Omental fat pad (tissue), 4 donors: ENCODE measurements around the gene MXRA7. TPM values are rescaled to one million over a fixed set of nuclear protein-coding genes. Genes with fewer than 3 reads are reported as not detected.

ENCODE experiments used
- ATAC-seq: fragments of 150-250 bp; one replicate; pipeline ENCODE4 v1.9.1; 2016; ENCODE audit warnings: mild to moderate bottlenecking, moderate library complexity; ENCODE audit not compliant: low FRiP score
- DNase-seq: peaks from one replicate; pipeline ENCODE4 v3.0.0-alpha.2; 2019; ENCODE audit warnings: low spot score
- total RNA-seq, 4 donors: library from RNA; depleted of rRNA; stranded (reverse); fragments of >200 nt; gene quantifications; one replicate each; pipeline ENCODE4 v1.1.0, GENCODE V29; 2016
- TF ChIP-seq, protein P1 (sequence below), 3 donors: fragments of 450-650 bp; IDR thresholded peaks; one replicate each; pipeline ENCODE4 v1.5.1; 2016 to 2017; ENCODE audit warnings: antibody characterized with exemption in 3 of 3, mild to moderate bottlenecking in 3 of 3, moderate library complexity in 2 of 3

Gene MXRA7
- total RNA-seq, 4 donors from 2014 or later, result 150 to 231 (median 194) TPM

GRCh38 chr17:76659928-76660655 lies 50.7 kb downstream of the MXRA7 start:
- no peak for DNase-seq
- ATAC-seq, result no peak
- TF ChIP-seq, protein P1, sequence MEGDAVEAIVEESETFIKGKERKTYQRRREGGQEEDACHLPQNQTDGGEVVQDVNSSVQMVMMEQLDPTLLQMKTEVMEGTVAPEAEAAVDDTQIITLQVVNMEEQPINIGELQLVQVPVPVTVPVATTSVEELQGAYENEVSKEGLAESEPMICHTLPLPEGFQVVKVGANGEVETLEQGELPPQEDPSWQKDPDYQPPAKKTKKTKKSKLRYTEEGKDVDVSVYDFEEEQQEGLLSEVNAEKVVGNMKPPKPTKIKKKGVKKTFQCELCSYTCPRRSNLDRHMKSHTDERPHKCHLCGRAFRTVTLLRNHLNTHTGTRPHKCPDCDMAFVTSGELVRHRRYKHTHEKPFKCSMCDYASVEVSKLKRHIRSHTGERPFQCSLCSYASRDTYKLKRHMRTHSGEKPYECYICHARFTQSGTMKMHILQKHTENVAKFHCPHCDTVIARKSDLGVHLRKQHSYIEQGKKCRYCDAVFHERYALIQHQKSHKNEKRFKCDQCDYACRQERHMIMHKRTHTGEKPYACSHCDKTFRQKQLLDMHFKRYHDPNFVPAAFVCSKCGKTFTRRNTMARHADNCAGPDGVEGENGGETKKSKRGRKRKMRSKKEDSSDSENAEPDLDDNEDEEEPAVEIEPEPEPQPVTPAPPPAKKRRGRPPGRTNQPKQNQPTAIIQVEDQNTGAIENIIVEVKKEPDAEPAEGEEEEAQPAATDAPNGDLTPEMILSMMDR (IDR thresholded peaks at IDR 0.05), result no peak

DNA sequence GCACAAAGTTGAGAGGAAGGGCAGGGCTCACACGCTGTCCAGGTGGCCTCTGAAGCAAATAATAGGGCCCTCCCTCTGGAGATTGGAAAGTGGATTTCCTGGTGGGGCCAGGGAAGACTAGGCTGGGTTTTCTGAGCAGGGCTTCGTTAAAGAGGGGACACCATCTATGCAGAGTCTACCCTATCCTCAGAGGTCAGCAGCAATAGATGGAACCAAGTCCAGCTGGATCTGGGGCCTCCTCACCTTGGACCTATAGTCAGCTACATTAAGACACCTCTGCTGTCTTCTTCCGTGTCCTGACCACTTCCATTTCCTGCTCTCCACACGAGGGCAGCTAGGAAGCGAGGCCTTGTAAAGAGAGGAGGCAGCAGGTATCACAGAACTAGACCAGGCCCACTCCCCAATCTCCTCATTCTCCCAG lies 52.5 kb downstream of the MXRA7 start:
- no peak for DNase-seq
- no peak for ATAC-seq
- TF ChIP-seq, protein P1 (IDR thresholded peaks at IDR 0.05), result no peak

GRCh38 chr17:76657505-76658241 lies 53.1 kb downstream of the MXRA7 start:
- no peak for ATAC-seq
- no peak for DNase-seq
- TF ChIP-seq, protein P1 (IDR thresholded peaks at IDR 0.05), result no peak

- DNase-seq (no peak), ATAC-seq (no peak)
- TF ChIP-seq, protein P1 (IDR thresholded peaks at IDR 0.05), result no peak
Observed at GRCh38 chr17:76654408-76654807, 56.4 kb downstream of the MXRA7 start.

GRCh38 chr17:76650504-76650903 lies 60.3 kb downstream of the MXRA7 start:
- DNase-seq (no peak), ATAC-seq (no peak)
- TF ChIP-seq, protein P1 (IDR thresholded peaks at IDR 0.05), result no peak

- TF ChIP-seq, protein P1 (IDR thresholded peaks at IDR 0.05), result no peak
- DNase-seq, result no peak
- ATAC-seq, result no peak
Observed at GRCh38 chr17:76646712-76647111, 64.1 kb downstream of the MXRA7 start.
